GM19043 (cell line): ENCODE results near the gene HBD.
"Not testable (repeated sequence)": the region's sequence is repeated elsewhere in the genome, so short reads cannot be mapped to it uniquely, and the experiment has no call there.

Experiments used
- ATAC-seq: cut with Tn5 transposase; IDR thresholded peaks from one replicate; pipeline ENCODE4 v1.9.1; 2021; ENCODE audit warnings: low read depth; ENCODE audit not compliant: unreplicated experiment

Gene HBD

DNA sequence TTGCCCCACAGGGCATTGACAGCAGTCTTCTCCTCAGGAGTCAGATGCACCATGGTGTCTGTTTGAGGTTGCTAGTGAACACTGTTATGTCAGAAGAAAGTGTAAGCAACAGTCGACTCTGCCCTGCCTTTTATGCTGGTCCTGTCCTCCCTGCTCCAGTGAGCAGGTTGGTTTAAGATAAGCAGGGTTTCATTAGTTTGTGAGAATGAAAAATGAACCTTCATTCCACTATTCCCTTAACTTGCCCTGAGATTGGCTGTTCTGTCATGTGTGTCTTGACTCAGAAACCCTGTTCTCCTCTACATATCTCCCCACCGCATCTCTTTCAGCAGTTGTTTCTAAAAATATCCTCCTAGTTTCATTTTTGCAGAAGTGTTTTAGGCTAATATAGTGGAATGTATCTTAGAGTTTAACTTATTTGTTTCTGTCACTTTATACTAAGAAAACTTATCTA is at the start of gene HBD:
Gene HBD, minus strand, starts transcription at position 103 of the 454 bp plus-strand sequence. Its CDS starts 50 bp downstream, at position 53.
- ATAC-seq = peak; percentile 75

DNA sequence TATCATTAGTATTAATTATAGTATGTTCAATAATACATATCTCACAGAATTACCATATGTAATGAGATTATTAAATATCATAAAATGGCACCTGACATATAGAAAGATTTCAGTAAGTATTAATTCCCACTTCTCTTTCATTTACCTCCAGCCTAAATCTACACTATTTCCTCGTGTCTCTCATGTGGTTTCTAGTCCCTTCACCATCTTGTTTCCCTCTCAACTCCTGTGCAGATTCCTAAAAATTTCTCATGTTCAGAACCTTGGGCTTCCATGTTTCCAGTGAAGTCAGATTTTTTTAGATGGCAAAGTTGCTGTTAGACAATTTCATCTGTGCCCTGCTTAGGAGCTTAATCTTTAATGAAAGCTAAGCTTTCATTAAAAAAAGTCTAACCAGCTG is 49.6 kb upstream of the HBD start:
- no peak for ATAC-seq

DNA sequence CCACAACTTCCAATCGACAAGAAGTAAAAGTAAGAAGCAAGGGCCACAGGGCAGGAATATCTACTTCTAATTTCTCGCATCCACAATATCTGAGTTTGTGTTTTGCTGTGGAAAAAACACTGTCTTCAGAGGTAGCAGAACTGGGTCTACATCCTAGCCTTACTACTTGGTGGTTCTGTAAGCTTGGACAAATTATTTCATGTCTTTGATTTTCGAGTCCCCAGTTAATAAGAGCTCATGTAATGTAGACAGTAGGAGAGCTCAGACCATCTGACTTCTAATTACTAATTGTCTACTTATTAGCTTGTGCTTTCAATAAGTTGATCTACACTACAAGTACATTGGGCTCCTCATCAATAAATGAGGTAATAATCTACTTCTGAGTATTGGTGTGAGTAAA is 48.8 kb upstream of the HBD start:
- no peak for ATAC-seq

DNA sequence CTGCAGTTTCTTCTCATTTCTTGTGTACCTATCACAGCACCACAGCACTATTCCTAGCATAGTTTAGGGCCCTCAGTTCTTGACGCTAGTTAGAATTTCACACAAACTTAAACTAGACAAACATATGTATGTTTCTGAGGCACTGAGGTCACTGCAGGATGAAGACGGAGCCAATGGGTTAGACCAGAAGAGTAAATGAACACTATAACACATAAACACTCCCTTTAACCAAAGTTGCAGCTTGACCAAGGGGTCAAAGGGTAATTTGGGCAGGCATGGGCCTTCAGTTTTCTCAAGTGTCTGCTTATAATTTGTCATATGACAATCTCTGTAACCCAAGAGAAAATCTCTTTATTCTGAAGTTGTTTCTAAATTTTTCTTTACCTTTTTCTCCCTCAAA is 48.3 kb upstream of the HBD start:
- ATAC-seq = no peak

DNA sequence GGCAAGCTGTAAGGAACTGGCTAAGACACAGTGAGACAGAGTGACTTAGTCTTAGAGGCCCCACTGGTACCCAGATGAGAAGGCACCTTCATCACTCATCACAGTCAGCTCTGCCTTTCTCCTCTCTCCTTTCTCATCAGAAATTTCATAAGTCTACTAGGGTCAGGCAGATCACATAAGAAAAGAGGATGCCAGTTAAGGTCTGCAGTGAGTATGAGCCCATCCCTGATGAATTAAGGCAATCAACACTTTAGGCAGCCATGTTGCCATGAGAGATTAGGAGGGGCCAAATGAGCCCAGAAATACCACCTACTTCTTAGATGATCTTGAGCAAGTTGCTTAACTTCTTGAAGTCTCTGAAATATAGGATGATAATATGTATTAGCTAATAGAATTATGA is 47.3 kb upstream of the HBD start:
- ATAC-seq = no peak

DNA sequence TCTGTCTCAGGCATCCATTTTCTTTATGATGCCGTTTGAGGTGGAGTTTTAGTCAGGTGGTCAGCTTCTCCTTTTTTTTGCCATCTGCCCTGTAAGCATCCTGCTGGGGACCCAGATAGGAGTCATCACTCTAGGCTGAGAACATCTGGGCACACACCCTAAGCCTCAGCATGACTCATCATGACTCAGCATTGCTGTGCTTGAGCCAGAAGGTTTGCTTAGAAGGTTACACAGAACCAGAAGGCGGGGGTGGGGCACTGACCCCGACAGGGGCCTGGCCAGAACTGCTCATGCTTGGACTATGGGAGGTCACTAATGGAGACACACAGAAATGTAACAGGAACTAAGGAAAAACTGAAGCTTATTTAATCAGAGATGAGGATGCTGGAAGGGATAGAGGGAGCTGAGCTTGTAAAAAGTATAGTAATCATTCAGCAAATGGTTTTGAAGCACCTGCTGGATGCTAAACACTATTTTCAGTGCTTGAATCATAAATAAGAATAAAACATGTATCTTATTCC is 46.4 kb upstream of the HBD start:
- ATAC-seq = peak; percentile 96

DNA sequence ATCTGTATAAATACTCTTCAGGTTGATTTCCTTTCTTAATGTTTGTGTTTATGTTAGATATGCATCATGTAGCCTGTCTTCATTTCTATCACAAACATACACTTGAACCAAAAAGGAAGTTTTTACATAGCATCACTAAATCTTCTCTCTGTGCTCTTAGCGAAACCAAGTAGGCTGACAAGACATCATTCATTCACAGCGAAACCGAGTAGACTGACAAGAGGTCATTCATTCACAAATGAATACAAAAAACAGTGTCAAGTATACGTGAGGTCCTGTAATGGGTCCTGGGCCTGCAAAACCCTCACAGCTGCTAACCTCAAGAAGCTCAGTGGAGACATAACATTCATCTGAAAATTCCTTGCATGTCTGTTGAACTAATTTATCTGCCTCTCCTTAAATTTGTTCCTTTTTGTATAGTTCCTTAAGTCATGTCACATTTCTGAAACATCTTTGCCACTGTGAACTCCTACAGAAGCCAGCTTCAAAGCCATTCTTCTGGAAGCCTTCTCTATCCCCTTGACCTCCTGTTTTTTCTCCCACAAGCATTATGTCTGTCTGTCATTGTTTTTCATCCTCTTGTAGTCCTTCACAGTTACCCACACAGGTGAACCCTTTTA is 45.3 kb upstream of the HBD start:
- ATAC-seq = no peak

DNA sequence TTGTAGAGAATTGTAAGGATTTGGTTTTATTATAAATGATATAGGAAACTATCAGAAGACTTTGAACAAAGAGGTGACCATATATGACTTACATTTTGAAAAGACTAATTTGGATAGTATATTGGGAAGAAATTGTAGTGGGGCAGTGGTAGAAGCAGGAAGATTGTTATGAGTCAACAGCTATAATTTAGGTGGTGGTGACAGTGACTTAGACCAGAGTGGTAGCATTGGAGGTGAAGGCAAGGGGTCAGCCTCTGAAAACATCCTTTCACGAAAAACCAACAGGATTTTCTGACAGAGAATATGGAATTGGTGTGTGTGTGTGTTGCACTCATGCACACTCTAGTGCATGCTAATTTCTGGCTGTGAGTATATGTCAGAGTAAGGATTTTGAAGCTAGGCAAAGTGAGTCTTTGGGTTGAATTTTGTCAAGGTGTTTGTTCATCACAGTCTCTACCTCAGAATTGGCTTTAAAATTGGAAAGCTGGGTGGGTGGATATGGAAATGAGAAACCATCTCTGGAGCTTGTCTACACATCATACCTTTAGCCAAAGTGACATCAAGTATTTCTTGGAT is 43.6 kb upstream of the HBD start:
- ATAC-seq = peak; percentile 46

DNA sequence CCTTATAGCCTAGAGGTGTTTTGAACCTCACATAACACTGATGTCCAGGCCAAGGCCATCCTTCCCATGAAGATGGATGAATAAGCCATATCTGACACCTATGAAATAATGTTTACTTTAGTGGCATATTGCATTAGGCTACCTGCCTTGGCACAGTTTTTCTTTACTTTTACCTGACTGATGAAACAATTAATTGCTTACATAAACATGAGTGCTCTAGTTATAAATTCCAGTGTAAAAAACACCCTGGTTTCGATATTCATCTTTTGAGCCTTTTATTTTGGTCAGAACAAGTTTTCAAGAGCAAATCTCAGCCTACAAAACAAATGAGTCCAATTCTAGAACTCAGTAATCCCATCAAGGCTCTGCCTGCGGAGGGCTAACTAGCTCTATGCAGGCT is 42.4 kb upstream of the HBD start:
- no peak for ATAC-seq

DNA sequence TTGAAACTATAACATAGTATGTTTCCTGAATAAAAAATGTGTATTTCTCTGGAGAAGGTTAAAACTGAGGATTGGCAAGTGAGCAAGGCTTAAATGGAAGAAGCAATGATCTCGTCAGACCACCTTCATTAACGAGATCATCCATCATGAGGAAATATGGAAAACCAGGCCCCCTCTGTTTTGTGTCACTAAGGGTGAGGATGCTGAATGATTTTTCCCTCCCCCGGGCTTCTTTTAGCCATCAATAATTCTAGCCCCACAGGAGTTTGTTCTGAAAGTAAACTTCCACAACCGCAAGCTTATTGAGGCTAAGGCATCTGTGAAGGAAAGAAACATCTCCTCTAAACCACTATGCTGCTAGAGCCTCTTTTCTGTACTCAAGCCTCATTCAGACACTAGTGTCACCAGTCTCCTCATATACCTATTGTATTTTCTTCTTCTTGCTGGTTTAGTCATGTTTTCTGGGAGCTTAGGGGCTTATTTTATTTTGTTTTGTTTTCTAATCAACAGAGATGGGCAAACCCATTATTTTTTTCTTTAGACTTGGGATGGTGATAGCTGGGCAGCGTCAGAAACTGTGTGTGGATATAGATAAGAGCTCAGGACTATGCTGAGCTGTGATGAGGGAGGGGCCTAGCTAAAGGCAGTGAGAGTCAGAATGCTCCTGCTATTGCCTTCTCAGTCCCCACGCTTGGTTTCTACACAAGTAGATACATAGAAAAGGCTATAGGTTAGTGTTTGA is 41.3 kb upstream of the HBD start:
- no peak for ATAC-seq

DNA sequence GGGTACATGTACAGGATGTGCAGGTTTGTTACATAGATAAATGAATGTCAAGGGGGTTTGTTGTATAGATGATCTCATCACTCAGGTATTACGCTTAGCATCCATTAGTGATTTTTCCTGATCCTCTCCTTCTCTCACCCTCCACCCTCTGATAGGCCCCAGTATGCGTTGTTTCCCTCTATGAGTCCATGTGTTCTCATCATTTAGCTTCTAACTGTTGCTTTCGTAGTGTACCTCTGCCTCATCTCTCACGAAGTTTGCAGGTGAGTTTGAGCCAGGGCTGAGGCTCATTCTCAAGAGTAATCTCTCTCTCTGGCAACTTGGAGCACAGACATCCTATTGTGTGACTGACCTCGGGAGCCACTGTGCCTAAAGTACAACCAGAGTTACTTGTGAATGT is 40.1 kb upstream of the HBD start:
- no peak for ATAC-seq

DNA sequence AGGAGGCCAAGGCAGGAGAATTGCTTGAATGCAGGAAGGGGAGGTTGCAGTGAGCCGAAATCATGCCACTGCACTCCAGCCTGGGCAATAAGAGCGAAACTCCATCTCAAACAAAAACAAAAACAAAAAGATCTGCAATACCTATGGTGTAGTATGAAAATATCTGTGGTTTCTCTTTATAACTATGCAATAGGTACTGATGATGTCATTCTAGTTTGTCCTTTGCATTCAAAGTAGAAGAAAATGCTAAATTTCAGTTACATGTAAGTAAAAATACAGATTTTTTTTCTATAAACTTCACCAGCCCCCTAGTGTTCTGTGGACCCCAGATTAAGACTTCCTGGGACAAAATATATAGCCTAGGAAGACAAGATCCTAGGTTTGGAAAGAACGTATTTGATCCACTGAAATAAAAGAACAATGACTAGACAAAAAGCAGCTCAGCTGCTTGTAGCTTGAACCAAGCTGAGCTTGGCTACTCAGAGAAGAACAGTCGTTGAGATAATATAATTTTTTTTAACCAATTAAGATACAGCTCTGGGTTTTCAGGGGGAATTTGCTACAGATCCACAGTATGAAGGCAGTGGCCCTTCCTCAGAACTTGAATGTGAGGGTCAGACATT is 38.2 kb upstream of the HBD start:
- no peak for ATAC-seq

DNA sequence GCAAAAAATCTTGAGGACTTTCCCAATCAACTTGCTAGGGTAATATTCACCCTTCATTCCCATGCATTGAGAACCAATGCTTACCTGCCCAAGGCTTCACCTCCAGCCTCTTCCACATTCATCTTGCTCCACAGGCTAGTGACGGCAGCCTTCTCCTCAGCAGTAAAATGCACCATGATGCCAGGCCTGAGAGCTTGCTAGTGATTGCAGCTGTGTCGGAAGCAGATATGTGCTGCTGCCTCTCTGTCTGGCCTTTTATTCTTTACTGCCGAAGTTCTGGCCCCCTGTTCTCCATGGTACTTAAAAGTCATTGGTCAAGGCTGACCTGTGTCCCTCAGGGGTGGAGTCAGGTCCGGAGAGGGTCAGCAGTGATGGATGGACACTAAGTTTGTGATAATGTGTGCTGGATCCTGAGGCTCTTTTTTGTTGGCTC is 35.4 kb upstream of the HBD start, which contains the start of gene HBE1:
Gene HBE1, minus strand, starts transcription at position 231 of the 433 bp plus-strand sequence. Its CDS starts 55 bp downstream, at position 176.
- ATAC-seq = no peak

DNA sequence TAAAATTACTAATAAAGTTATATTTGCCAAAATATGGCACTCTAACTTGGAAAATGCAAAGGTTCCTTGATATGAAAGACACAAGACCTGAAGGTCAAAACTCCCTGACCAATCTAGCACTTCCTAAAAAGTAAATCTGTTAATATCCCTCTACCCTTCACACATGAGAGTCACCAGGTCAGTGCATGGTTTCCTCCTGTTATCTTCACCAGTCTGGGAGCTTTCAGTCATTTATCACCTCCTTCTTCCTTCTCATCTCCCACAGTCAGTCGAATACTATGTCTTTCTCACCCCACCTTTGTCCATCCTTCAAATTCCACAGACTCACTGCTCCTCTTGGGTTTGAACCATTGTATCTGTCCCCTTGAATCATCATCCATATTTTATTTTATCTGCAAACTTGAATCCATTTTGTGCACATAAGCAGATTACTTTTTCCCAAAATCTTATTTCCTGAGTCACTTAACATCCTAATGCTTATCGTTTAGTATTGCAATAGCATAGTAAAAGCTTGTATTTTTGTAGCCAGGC is 32.8 kb upstream of the HBD start:
- no peak for ATAC-seq

DNA sequence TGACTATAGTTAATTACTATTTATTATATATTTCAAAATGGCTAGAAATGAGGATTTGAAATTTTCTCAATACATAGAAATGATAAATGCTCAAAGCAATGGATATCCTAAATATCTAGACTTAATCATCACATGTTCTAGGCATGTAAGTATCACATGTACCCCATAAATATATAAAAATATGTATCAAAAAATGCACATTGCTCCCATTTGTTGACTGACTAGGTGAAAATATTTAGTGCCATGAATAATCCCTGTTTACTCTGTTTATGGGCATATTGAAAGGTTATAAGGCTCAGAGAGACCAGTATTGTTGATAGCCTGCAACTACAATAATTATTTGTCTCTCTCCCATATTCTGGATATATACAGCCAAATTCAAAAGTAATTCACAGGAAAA is 32.3 kb upstream of the HBD start:
- ATAC-seq = no peak

DNA sequence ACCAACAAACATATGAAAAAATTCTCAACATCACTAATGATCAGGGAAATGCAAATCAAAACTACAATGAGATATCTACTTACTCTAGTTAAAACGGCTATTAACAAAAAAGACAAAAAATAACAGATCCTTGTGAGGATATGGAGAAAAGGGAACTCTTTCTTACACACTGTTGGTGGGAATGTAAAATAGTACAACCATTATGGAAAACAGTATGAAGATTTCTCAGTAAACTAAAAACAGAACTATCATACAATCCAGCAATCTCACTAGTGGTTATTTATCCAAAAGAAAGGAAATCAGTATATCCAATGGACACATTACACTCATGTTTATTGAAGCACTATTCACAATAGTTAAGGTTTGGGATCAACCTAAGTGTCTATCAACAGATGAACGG is 31.5 kb upstream of the HBD start:
- no peak for ATAC-seq

DNA sequence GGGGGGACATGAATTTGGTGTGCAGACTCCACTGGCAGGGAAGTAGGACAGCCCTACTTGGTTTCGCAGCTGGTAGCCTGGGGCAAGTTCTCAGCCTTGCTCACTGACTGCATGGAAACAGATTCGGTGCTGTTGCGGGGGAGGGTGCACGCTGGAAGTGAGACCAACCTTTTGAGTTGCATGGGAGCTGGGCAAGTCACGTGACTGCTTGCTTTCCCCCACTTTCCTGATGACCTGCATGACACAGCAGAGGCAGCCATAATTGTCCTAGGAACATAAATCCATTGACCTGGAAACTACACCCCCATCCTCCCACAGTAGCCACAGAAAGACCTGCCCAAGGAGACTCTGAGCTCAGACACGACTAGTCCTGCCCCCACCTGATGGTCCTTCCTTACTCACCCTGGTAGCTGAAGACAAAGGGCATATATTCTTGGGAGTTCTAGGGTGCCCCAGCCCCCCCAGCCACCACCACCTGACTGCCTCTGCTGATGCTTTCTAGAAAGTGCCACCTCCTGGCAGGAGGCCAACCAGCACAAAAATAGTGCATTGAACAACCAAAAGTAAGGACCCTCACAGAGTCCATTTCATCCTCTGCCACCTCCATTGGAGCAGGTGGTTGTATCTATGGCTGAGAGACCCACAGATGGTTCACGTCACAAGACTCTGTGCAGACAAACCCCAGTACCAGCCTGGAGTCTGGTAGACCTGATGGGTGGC is 24.4 kb upstream of the HBD start:
- no peak for ATAC-seq

DNA sequence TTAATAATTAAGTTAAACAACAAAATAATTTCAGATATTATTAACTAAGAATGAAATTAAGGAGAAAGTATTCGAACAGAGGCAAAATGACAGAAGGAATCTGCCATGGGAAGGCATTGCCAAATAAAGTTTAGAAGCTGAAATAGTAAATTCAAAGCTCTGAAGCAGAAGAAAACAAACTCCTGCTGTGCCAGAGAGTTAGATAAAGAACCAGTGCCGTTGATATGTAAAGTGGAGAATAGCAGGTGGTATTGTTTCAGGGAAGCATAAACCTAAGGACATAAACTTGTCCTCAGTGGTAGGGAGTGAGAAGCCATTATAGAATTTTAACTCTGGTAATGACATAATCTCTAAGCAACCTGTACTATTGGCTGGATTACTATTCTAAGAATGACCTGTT is 23.0 kb upstream of the HBD start:
- no peak for ATAC-seq

DNA sequence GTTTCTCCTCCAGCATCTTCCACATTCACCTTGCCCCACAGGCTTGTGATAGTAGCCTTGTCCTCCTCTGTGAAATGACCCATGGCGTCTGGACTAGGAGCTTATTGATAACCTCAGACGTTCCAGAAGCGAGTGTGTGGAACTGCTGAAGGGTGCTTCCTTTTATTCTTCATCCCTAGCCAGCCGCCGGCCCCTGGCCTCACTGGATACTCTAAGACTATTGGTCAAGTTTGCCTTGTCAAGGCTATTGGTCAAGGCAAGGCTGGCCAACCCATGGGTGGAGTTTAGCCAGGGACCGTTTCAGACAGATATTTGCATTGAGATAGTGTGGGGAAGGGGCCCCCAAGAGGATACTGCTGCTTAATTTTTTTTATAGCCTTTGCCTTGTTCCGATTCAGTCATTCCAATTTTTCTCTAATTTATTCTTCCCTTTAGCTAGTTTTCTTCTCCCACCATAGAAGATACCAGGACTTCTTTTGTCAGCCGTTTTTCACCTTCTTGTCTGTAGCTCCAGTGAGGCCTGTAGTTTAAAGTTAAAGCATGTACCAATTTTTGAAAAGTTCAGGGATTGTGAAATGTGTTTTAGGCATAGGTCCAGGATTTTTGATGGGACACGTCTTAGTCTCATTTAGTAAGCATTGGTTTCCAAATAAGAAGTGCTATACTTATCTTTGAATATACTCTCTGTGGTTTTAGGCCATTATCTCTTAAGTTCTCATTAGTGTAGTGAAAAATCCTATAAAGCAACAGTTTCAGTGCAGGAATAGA is 20.5 kb upstream of the HBD start, which contains the start of gene HBG2:
Gene HBG2, minus strand, starts transcription at position 136 of the 768 bp plus-strand sequence. Its CDS starts 53 bp downstream, at position 83.
- not testable (repeated sequence) for ATAC-seq
